Measurements from ENCODE around the gene UXS1.

Gene UXS1

DNA sequence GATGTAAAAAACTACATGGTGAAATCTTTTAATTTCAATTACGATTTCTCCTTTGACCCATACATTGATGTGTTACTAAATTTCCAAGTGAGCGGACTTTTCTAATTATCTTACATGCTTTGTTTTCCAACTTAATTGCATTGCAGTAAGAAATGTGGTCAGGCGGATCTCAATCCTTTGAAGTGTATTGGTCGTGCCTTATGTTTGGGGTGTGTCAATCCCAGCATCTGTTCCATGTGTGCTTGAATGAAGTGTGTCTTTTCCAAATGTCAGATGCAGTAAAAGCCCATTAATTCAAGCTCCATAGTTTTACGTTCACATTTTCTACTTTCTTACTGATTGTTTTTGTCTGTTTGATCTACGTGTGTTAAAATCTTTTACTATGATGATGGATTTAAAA, 113.1 kb downstream of the UXS1 start:
- Histone ChIP-seq H3K27me3 (ENCODE audit: insufficient read depth, low read length, poor library complexity) (no peaks in the 10 kb centered on the region), H3K9me3 (ENCODE audit: insufficient read depth, low read length, severe bottlenecking) (no peaks in the 10 kb centered on the region), H3K9ac (ENCODE audit: low read depth, low read length) (no peak overlapping the region), H3K4me1 (ENCODE audit: insufficient read depth, low read length) (peaks cover 18% of the 10 kb centered on the region), H4K20me1 (ENCODE audit: insufficient read depth, low read length) (no peaks in the 10 kb centered on the region), H2AFZ (ENCODE audit: low read depth, low read length) (no peak overlapping the region), H3K79me2 (ENCODE audit: insufficient read depth, low read length) (no peaks in the 10 kb centered on the region), H3K4me3 (ENCODE audit: low read depth in 1 of 2, low read length in 2 of 2) (no peak overlapping the region), H3K27ac (ENCODE audit: low read length) (no peak overlapping the region), H3K36me3 (ENCODE audit: insufficient read depth, low read length) (no peaks in the 10 kb centered on the region), H3K4me2 (ENCODE audit: insufficient read depth, low read length) (no peak overlapping the region)
- no peak for DNase-seq
- TF ChIP-seq EZH2 (IDR thresholded peaks at IDR 0.05; ENCODE audit: borderline replicate concordance, low read depth, low read length, severe bottlenecking) = no peak
- TF ChIP-seq, protein P1, sequence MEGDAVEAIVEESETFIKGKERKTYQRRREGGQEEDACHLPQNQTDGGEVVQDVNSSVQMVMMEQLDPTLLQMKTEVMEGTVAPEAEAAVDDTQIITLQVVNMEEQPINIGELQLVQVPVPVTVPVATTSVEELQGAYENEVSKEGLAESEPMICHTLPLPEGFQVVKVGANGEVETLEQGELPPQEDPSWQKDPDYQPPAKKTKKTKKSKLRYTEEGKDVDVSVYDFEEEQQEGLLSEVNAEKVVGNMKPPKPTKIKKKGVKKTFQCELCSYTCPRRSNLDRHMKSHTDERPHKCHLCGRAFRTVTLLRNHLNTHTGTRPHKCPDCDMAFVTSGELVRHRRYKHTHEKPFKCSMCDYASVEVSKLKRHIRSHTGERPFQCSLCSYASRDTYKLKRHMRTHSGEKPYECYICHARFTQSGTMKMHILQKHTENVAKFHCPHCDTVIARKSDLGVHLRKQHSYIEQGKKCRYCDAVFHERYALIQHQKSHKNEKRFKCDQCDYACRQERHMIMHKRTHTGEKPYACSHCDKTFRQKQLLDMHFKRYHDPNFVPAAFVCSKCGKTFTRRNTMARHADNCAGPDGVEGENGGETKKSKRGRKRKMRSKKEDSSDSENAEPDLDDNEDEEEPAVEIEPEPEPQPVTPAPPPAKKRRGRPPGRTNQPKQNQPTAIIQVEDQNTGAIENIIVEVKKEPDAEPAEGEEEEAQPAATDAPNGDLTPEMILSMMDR (IDR thresholded peaks at IDR 0.05; ENCODE audit: borderline replicate concordance, extremely low read depth, low read length, poor library complexity, severe bottlenecking) = no peak
- no peak for ATAC-seq (ENCODE audit: insufficient read depth, low read depth)

DNA sequence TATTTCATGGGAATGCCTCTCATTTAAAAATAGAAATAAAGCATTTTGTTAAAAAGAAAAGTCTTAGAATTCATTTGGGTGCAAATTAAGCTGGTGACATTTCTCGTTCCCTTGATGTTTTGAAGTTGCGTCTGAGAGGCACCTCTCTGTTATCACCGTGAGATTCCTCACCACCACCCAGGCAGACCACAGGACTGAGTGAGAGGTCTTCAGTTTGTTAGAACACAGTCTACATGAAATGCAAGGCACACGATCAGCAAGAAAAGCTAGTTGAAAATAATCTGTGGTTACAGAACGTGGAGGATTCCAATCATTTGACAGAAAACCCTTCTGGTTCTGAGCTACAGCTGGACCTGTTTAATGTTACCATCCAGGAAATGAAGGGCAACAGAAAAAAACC, 116.0 kb downstream of the UXS1 start:
- Histone ChIP-seq H3K4me1 (ENCODE audit: insufficient read depth, low read length) (peaks cover 18% of the 10 kb centered on the region), H3K27me3 (ENCODE audit: insufficient read depth, low read length, poor library complexity) (no peaks in the 10 kb centered on the region), H3K4me2 (ENCODE audit: insufficient read depth, low read length) (peak overlapping the region; percentile 33; the same call in 1 of the 2 replicates), H3K36me3 (ENCODE audit: insufficient read depth, low read length) (no peaks in the 10 kb centered on the region), H4K20me1 (ENCODE audit: insufficient read depth, low read length) (no peaks in the 10 kb centered on the region), H3K4me3 (ENCODE audit: low read depth in 1 of 2, low read length in 2 of 2) (no peak overlapping the region), H2AFZ (ENCODE audit: low read depth, low read length) (peak overlapping the region; percentile 36; the same call in 1 of the 2 replicates), H3K9ac (ENCODE audit: low read depth, low read length) (no peak overlapping the region), H3K27ac (ENCODE audit: low read length) (no peak overlapping the region), H3K9me3 (ENCODE audit: insufficient read depth, low read length, severe bottlenecking) (no peaks in the 10 kb centered on the region), H3K79me2 (ENCODE audit: insufficient read depth, low read length) (no peaks in the 10 kb centered on the region)
- TF ChIP-seq, protein P1 (IDR thresholded peaks at IDR 0.05; ENCODE audit: borderline replicate concordance, extremely low read depth, low read length, poor library complexity, severe bottlenecking) = no peak
- TF ChIP-seq EZH2 (IDR thresholded peaks at IDR 0.05; ENCODE audit: borderline replicate concordance, low read depth, low read length, severe bottlenecking) = no peak
- peak; percentile 93 for ATAC-seq (ENCODE audit: insufficient read depth, low read depth)
- peak; percentile 53 for DNase-seq

DNA sequence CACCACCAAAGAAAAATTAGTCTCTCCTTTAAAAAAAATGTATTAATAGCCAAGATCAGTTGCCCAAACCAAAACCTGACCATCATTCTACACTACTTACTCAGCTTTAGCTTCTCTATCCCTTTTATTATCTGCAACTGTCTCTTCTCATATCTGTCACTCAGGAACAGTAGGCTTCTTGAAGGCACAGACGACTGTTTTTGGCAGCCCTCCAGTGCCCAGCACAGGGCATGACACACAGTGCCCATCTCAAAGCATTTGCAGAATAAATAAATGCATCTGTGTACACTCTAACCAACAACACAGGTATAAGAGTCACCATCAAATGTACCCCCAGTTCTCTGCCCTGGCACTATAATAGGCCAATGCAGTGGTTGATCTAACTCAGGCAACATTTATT, 117.2 kb downstream of the UXS1 start:
- Histone ChIP-seq H3K27ac (ENCODE audit: low read length) (no peak overlapping the region), H3K27me3 (ENCODE audit: insufficient read depth, low read length, poor library complexity) (no peaks in the 10 kb centered on the region), H3K79me2 (ENCODE audit: insufficient read depth, low read length) (no peaks in the 10 kb centered on the region), H3K4me3 (ENCODE audit: low read depth in 1 of 2, low read length in 2 of 2) (no peak overlapping the region), H2AFZ (ENCODE audit: low read depth, low read length) (no peak overlapping the region), H3K4me2 (ENCODE audit: insufficient read depth, low read length) (no peak overlapping the region), H3K36me3 (ENCODE audit: insufficient read depth, low read length) (no peaks in the 10 kb centered on the region), H4K20me1 (ENCODE audit: insufficient read depth, low read length) (no peaks in the 10 kb centered on the region), H3K9ac (ENCODE audit: low read depth, low read length) (no peak overlapping the region), H3K4me1 (ENCODE audit: insufficient read depth, low read length) (peaks cover 18% of the 10 kb centered on the region), H3K9me3 (ENCODE audit: insufficient read depth, low read length, severe bottlenecking) (no peaks in the 10 kb centered on the region)
- TF ChIP-seq EZH2 (IDR thresholded peaks at IDR 0.05; ENCODE audit: borderline replicate concordance, low read depth, low read length, severe bottlenecking) = no peak
- TF ChIP-seq, protein P1 (IDR thresholded peaks at IDR 0.05; ENCODE audit: borderline replicate concordance, extremely low read depth, low read length, poor library complexity, severe bottlenecking) = no peak
- DNase-seq (no peak), ATAC-seq (ENCODE audit: insufficient read depth, low read depth) (peak; percentile 31; the same call in 1 of the 3 replicates)

DNA sequence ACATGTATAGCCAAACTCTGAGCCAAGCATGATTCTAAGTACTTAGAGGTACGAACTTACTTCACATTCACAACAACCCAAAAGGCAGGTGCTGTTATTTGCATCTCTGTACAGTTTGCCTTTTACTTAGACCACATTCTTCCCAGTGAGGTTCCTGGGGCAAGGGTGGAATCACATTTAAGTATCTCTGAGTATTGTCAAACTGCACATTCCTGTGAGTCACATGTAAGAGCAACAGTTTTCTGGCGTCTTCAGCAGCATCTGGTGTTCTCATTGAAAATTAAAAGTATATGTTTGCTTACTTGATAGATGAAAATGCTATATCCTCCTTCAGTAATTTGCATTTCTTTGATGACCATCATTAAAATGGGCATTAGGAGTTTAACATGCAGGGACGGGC, 119.1 kb downstream of the UXS1 start:
- no peak overlapping the region for H3K4me2 ChIP-seq (ENCODE audit: insufficient read depth, low read length)
- no peaks in the 10 kb centered on the region for H3K79me2 ChIP-seq (ENCODE audit: insufficient read depth, low read length)
- H3K9ac ChIP-seq (ENCODE audit: low read depth, low read length) = no peak overlapping the region
- no peaks in the 10 kb centered on the region for H4K20me1 ChIP-seq (ENCODE audit: insufficient read depth, low read length)
- no peaks in the 10 kb centered on the region for H3K27me3 ChIP-seq (ENCODE audit: insufficient read depth, low read length, poor library complexity)
- no peak overlapping the region for H2AFZ ChIP-seq (ENCODE audit: low read depth, low read length)
- H3K36me3 ChIP-seq (ENCODE audit: insufficient read depth, low read length) = no peaks in the 10 kb centered on the region
- TF ChIP-seq EZH2 (IDR thresholded peaks at IDR 0.05; ENCODE audit: borderline replicate concordance, low read depth, low read length, severe bottlenecking) = no peak
- TF ChIP-seq, protein P1 (IDR thresholded peaks at IDR 0.05; ENCODE audit: borderline replicate concordance, extremely low read depth, low read length, poor library complexity, severe bottlenecking) = no peak
- H3K27ac ChIP-seq (ENCODE audit: low read length) = no peak overlapping the region
- peaks cover 18% of the 10 kb centered on the region for H3K4me1 ChIP-seq (ENCODE audit: insufficient read depth, low read length)
- ATAC-seq (ENCODE audit: insufficient read depth, low read depth) (no peak), DNase-seq (no peak)
- H3K9me3 ChIP-seq (ENCODE audit: insufficient read depth, low read length, severe bottlenecking) = no peaks in the 10 kb centered on the region
- H3K4me3 ChIP-seq (ENCODE audit: low read depth in 1 of 2, low read length in 2 of 2) = no peak overlapping the region

Measured in DND-41 (cell line).